Loucy (cell line): Measurements from ENCODE around the gene PTRHD1.

Experiments
- CTCF ChIP-seq: fragments of 200-600 bp; sonication (generic); conservative IDR thresholded peaks from 2 replicates; pipeline ENCODE4 v1.5.1; 2014; ENCODE audit warnings: mild to moderate bottlenecking, antibody characterized with exemption, low read length
- EZH2phosphoT487 ChIP-seq: fragments of 200-600 bp; IDR thresholded peaks from 2 replicates; pipeline ENCODE4 v1.6.1; 2018; ENCODE audit warnings: antibody characterized with exemption, mild to moderate bottlenecking, moderate library complexity, borderline replicate concordance

- no peak for TF ChIP-seq CTCF
- no peak for TF ChIP-seq EZH2phosphoT487
Measured at GRCh38 chr2:24839729-24840128, 46.5 kb upstream of the PTRHD1 start.
